ENCODE results near the gene SLC47A2.
"Not testable (repeated sequence)": the region's sequence is repeated elsewhere in the genome, so short reads cannot be mapped to it uniquely, and the experiment has no call there.

Gene SLC47A2

GRCh38 chr17:19705771-19706770 is 10.3 kb downstream of the SLC47A2 start:
- DNase-seq, result no peak

- DNase-seq, result no peak
Measured at GRCh38 chr17:19705201-19705600, 11.2 kb downstream of the SLC47A2 start.

GRCh38 chr17:19703828-19704613 is 12.4 kb downstream of the SLC47A2 start:
- no peak for DNase-seq

GRCh38 chr17:19703106-19703827 is 13.1 kb downstream of the SLC47A2 start:
- no peak for DNase-seq

DNA sequence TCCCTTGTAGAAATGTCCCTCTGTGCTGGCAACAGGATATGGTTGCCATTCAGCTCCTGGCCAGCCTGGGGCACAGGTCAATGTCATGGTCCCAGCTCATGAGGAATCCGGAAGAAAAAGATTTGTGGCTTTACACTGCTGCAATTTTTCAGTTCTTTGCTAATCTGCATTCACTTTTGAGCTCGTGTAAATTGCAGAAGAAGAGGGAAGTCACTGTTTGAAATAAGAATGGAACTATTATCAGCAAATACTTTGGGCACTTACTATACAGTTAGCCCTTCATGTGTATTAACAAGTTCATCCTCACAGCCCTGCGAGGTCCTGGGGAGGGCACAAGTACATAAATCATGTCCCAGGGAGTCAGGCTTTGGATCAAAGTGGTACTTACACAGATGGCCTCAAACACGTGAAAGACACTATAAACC is 14.2 kb downstream of the SLC47A2 start:
- no peak for DNase-seq

- DNase-seq, result no peak
Measured at GRCh38 chr17:19686400-19687090, 29.8 kb downstream of the SLC47A2 start.

DNA sequence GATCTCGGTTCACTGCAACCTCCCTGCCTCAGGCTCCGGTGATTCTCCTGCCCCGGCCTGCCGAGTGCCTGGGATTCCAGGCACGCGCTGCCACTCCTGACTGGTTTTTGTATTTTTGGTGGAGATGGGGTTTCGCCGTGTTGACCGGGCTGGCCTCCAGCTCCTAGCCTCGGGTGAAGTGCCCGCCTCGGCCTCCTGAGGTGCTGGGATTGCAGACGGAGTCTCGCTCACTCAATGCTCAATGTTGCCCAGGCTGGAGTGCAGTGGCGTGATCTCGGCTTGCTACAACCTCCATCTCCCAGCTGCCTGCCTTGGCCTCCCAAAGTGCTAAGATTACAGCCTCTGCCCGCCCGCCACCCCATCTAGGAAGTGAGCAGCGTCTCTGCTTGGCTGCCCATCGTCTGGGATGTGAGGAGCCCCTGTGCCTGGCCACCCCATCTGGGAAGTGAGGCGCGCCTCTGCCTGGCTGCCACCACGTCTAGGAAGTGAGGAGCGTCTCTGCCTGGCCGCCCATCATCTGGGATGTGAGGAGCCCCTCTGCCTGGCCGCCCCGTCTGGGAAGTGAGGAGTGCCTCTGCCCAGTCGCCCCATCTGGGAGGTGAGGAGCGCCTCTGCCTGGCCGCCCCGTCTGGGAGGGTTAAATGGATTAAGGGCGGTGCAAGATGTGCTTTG is 31.3 kb downstream of the SLC47A2 start:
- DNase-seq, result not testable (repeated sequence)

GRCh38 chr17:19683117-19683516 is 33.3 kb downstream of the SLC47A2 start:
- no peak for DNase-seq

GRCh38 chr17:19678581-19679453 is 37.6 kb downstream of the SLC47A2 start:
- DNase-seq, result no peak

DNA sequence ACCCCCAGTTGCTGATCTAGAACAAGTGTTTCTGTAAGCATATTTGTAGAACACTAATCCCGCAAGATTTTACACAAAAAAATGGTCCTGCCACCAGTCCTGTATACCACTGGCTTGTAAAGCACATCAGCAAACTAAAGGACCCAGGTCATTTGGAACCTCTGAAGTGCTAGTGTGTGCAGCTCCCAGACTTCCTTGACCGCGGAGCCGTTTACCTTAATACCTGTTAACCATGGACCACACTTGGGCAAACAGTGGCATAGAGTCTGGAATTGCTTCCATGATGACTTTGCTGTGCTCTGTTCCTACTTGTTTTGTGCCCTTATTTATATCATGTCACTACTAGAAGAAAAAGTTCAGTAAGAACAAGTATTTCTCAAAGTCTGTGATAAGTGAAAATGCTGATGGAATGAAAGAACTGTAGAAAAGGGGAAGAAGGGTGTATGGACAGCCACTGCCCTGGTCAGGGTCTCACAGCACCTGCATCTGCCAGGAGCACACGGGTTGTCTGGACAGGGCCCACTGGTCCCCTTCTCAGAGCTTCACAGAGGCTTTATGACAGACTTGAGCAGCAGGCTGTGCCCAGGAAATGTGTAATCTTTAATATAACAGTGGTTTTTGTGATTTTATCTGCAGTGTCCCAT is 38.5 kb downstream of the SLC47A2 start:
- no peak for DNase-seq

GRCh38 chr17:19676896-19677295 is 39.5 kb downstream of the SLC47A2 start:
- no peak for DNase-seq

GRCh38 chr17:19673623-19674022 is 42.8 kb downstream of the SLC47A2 start:
- no peak for DNase-seq

DNA sequence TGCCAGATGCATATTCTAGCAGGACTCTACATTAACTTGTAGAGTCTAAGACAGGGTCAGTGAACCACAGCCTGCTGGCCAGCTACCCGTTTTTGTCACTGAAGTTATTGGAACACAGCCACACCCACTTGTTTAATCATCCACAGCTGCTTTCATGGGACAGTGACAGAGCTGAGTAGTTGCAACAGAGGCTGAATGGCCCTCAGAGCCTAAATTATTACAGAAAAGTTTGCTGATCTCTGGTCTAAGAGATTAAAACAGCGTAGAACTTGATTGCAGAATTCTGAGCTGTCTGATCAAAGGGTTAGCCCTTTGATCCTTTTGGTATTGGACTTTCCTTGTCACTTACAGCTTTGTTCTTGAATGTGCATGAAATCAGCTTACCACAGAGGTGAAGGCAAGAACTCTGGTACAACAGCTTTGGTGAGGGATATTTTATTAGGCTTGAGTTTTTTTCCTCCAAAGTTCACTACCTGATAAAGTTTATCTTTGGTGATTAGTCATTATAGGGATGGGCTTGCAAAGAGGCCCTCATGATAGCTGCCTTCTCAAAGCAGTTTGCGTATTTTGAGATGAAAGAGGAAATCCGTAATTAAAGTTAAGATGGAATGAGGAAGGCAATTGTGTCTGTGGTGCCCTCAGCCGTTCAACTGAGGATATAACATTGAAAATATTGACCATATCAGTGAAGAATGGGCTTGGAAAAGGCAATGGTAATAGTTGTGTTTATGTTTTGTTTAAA is 44.2 kb downstream of the SLC47A2 start:
- DNase-seq, result no peak

GRCh38 chr17:19671433-19671832 is 45.0 kb downstream of the SLC47A2 start:
- no peak for DNase-seq

DNA sequence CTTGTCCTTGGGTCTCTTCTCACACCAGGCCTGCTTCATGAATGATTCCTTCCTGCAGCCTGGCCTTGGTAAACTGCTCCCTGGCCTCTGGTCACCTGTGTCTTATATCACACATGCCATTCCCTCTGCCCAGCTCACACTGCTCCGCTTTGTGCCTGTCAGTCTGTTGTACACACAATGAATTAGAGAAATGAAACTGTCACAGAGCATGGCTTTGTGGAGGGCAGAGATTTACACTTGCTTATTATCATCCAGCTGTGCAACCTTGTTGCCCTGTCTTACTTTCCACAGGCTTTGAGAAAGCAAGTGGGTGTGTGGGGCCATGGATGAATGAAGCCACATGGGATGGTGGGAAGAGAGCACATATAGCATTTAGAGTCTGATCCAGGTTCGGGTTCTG is 45.5 kb downstream of the SLC47A2 start:
- no peak for DNase-seq

DNA sequence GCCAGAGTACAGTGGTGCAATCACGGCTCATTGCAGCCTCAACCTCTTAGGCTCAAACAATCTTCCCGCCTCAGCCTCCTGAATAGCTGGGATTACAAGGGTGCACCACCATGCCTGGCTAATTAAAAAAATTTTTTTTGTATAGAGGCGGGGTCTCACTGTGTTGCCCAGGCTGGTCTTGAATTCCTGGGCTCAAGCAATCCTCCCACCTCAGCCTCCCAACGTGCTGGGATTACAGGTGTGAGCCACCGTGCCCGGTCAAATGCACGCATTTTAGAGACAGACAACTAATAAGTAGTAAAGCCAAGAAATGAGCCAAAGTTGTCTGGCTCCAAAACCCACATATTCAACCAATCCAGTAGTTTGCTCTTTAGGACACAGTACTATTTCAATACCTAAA is 46.7 kb downstream of the SLC47A2 start:
- DNase-seq, result not testable (repeated sequence)

DNA sequence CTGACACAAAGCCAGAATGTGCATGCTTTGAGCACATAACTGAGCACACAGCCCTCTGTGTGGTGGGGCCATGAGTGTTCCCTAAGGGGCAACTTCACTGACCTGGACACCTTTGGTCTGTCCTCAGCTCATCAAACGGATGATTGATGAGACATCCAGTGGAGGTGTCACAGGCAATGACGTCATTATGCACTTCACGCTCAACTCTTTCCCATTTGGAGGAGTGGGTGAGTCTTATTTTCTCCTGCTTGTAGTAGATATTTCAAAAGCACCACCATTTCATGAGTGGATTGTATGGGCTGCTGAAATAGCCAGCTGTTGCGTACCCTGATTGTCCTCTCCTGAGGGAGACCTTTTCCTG is 51.6 kb downstream of the SLC47A2 start:
- DNase-seq, result no peak

- DNase-seq, result no peak
Measured at GRCh38 chr17:19664136-19664820, 52.1 kb downstream of the SLC47A2 start.

- DNase-seq, result no peak
Measured at GRCh38 chr17:19663097-19663496, 53.3 kb downstream of the SLC47A2 start.

All from stimulated activated CD8-positive, alpha-beta memory T cell treated with anti-CD3 and anti-CD28 coated beads, Interleukin-4, amount 100 ng/mL, for 48 hours (primary cell).